Measurements from ENCODE around the gene PROCA1.
"Not testable (repeated sequence)": the region's sequence is repeated elsewhere in the genome, so short reads cannot be mapped to it uniquely, and the experiment has no call there.

PROCA1 gene

DNA sequence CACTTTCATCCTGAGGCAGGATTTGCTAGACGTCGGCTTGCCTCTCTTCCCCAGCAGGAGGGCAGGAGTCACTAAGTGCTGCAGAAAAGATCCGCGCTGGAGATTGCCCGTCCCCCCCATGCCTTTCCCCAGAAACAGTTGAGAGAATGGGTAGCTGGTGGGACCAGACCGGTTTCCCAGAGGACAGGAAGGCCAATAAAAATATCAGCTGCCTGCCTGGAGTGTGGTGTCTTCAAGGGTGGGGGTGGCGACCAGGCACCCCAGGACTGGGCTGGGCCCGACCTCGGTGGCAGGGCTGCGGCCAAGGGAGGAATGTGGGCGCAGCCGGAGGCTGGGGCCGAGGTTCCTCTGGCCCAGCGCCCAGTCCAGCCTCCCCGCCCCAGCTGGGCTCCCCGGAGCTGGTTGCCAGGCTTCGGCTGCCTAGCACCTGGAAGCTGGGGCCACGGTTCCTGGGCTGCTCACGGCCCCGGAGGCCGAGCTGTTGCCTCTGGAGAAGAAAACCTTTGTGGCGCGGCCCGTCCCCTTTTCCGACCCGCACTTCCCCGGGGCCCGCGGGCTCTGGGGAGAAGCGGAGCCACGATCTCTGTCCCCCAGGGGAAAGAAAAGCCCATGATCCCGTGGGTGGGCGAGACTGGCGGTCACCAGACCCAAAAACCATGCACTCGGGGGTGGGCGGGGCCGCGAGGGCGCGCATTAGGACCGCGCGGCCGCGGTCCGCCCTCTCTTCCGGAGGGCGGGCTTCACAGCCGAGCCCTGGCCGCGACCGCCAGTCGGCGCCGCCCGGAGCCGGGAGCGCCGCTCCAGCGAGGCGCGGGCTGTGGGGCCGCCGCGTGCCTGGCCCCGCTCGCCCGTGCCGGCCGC, 31.8 kb upstream of the PROCA1 start, which contains the start of gene TRAF4:
TRAF4 (plus strand) TSS at position 769 of the 861 bp plus-strand sequence. CDS start 102 bp downstream, outside the sequence.
- no peak for DNase-seq

DNA sequence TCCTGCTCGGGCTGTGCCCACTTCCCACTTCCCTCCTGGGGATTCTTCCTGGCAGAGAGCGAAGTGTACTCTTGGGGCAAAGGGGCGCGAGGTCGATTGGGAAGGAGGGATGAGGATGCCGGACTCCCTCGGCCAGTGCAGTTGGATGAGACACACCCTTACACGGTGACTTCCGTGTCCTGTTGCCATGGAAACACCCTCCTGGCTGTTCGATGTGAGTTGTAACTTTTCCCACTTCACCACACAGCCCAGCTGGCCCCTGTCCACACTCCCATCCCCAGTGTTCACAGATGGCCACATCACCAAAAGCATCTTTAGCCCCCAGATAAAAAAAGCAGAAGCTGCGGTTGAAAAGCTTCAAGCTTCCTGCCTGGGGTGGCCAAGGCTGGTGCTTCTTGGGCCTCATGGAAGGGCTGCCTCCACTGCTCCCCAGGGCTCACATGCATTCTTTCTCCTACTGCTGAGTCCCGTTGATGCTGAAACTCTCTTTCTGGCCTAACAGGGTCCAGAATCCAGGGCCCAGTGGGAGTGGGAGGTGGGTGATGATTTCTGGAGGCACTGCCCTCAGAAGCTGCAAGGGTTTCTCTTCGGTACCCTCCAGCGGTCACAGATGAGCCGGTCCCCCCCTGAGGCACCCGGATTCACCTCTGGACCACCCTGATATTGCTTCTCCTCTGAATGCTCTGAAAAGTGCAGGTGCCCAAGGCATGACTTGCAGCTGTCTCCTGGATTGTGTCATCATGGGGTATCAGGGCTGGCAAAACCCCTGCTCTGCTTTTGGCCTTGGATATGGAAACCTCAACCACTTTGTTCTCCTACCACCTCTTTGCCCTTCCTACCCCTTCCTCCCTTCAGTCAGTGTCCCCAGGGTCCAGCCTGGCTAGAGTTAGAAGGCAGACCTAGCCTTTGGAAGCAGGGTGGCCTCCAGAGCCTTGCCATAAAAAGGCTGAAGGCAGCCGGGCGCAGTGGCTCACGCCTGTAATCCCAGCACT, 30.0 kb upstream of the PROCA1 start:
- no peak for DNase-seq

DNA sequence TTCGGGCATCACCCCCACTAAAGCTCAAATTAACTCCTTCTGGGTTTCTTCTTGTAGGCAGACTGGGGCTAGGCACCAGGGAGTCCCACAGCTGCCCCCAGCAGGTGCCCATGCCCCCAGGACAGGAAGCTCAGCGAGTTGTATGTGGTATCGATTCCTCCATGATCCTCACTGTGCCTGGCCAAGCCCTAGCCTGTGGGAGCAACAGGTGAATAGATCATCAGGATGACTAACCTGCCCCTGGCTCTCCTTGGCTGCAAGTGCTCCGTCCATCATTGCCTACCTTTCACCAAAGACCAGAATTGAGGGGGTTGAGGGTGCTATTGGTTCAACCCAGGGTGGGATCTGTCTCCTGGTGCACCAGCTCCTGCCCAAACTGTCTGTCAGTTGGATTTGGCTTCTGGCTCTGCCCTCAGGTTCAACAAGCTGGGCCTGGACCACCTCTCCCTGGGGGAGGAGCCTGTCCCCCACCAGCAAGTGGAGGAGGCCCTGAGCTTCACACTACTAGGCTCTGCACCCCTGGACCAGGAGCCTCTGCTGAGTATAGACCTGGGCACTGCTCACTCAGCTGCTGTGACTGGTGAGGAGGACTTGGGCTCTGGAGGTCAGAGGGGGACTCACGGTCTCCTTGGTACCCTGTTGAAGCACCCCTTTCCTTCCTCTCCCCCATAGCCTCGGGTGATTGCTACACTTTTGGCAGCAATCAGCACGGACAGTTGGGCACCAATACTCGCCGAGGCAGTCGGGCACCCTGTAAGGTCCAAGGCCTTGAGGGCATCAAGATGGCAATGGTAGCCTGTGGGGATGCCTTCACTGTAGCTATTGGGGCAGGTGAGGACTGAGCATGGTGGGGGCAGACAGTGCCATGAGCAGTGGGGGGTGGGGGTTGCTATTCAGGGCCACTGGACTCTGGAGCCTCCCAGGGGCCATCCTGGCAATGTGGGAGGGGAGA, 29.0 kb upstream of the PROCA1 start:
- DNase-seq: no peak

DNA sequence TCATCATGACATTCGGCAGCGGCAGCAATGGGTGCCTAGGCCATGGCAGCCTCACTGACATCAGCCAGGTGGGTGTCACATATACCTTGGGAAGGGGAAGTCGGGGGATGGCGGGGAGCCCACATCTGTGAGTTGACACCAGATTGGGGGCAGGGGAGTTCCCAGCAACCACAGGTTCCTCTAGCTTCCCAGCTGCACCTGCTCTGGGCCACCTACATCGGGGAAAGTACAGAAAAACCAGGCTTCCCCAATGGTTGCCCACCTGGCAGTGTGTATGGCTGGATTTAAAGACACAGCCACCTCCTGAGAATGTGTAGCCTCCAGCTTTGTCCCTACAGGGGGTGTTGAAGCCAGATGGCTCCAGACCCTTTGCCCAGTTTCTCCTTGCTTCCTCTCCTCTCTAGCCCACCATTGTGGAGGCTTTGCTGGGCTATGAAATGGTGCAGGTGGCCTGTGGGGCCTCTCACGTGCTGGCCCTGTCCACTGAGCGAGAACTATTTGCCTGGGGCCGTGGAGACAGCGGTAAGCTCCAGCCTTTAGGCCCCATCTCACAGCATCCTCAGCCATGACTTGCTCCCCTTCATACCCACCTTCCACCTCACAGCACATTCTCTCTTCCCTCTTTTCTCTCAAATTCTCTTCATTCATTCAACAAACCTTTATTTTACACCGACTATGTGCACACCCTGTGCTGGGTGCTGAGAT, 27.1 kb upstream of the PROCA1 start:
- no peak for DNase-seq

DNA sequence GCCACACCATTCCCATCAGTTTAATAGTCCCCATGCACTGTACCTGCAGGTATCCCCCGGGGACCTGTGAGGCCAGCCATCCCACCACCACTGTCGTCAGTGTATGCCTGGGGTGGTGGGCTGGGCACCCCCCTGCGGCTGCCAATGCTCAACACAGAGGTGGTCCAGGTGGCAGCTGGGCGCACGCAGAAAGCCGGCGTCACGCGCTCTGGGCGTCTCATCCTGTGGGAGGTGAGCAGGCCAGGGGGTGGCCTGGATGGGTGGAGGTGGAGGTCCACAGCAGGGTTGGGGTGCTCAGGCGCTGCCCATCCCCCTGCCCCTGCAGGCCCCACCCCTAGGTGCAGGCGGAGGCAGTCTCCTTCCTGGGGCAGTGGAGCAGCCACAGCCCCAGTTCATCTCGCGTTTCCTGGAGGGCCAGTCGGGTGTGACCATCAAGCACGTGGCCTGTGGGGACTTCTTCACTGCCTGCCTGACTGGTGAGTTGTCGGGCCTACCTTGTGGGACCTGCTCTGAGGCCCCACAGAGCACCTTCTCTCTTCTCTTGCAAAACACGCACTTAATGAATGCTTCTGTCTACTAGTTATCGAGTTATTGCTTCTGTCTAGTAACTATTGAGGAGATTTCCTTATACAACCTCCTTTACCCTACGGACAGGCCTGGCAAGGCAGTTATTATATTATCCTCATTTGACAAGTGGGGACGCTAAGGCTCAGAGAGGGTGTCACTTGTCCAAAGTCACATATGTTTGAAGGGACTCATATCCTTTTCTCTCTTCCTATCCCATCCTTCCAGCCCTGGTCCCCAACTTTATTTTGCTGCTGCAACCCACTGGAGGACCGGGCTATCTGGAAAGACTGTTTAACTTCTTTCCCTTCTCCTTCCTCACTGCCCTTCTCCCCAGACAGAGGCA, 26.3 kb upstream of the PROCA1 start:
- DNase-seq: no peak

DNA sequence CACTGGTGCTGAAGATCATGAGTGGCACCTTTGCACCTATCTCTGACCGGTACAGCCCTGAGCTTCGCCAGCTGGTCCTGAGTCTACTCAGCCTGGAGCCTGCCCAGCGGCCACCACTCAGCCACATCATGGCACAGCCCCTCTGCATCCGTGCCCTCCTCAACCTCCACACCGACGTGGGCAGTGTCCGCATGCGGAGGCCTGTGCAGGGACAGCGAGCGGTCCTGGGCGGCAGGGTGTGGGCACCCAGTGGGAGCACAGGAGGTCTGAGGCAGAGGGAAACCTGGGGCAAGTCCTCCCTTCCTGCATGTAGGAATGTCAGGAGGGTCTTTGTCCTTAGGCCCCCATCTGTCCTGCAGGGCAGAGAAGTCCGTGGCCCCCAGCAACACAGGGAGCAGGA, 25.6 kb upstream of the PROCA1 start:
- DNase-seq: no peak

DNA sequence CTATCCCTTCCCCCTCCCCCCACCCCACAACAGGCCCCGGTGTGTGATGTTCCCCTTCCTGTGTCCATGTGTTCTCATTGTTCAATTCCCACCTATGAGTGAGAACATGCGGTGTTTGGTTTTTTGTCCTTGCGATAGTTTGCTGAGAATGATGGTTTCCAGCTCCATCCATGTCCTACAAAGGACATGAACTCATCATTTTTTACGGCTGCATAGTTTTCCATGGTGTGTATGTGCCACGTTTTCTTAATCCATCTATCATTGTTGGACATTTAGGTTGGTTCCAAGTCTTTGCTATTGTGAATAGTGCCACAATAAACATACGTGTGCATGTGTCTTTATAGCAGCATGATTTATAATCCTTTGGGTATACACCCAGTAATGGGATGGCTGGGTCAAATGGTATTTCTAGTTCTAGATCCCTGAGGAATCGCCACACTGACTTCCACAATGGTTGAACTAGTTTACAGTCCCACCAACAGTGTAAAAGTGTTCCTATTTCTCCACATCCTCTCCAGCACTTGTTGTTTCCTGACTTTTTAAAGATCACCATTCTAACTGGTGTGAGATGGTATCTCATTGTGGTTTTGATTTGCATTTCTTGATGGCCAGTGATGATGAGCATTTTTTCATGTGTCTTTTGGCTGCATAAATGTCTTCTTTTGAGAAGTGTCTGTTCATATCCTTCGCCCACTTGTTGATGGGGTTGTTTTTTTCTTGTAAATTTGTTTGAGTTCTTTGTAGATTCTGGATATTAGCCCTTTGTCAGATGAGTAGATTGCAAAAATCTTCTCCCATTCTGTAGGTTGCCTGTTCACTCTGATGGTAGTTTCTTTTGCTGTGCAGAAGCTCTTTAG, 24.5 kb upstream of the PROCA1 start:
- DNase-seq: not testable (repeated sequence)

DNA sequence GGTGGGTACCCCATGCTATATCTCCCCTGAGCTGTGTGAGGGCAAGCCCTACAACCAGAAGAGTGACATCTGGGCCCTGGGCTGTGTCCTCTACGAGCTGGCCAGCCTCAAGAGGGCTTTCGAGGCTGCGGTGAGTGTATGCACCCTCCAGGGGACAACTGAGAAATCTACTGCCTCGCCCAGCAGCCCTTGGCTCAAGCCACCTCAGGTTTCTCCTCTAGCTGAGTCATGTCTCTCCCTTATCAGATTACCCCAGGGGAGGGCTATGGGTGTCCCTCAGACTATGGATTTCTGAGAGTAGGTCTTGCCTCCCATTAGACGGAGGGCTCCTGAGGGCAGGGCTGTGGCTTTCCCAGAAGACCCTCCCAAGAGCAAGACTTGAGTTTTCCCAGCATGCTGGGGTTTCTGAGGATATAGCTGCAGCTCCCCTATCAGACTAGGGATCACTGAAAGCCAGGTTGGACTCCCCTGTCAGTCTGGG, 23.6 kb upstream of the PROCA1 start:
- DNase-seq: no peak

DNA sequence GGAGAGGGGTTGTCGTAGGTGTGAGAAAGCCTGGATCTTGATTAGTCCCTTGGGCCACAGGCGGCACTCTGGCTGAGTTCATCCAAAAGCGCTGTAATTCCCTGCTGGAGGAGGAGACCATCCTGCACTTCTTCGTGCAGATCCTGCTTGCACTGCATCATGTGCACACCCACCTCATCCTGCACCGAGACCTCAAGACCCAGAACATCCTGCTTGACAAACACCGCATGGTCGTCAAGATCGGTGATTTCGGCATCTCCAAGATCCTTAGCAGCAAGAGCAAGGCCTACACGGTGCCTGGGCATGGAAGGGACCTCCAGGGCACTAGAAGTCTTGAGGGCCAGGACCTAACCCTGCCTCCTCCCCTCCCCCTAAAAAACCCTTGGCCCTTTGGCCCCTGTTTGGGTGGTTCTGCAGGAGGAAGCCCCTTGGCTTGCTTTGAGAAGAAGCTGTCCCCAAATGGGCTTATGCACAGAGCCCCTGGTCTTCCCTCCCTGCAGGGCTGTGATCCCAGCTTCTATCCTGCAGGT, 23.1 kb upstream of the PROCA1 start:
- no peak for DNase-seq

DNA sequence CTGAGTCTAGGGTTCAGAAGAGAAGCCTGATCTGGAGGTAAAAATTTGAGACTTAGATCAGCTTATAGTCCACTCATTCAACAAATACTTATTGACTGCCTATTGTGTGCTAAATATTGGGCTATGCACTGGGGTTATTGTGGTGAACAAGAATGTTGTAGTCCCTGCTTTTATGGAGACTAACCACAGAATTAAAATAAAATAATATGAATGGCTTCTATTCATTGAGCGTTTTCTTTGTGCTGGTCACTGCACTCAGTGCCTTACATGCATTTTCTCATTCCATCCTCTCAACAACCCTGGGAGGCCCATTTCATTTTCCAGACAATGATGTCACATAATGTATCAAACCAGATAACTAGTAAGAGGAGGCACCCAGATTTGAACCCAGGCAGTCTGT, 21.7 kb upstream of the PROCA1 start:
- no peak for DNase-seq

DNA sequence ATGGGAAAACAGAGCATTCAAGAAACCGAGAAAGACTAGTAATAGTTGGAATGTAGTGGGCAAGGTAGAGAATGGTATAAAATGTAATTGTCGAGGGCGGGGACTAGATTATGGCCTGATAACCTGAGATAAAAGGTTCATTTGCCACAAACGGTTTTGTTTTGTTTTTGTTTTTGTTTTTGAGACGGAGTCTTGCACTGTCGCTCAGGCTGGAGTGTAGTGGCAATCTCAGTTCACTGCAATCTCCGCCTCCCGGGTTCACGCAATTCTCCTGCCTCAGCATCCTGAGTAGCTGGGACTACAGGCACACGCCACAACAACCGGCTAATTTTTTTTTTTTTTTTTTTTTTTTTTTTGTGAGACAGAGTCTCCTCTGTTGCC, 18.3 kb upstream of the PROCA1 start:
- DNase-seq: no peak

DNA sequence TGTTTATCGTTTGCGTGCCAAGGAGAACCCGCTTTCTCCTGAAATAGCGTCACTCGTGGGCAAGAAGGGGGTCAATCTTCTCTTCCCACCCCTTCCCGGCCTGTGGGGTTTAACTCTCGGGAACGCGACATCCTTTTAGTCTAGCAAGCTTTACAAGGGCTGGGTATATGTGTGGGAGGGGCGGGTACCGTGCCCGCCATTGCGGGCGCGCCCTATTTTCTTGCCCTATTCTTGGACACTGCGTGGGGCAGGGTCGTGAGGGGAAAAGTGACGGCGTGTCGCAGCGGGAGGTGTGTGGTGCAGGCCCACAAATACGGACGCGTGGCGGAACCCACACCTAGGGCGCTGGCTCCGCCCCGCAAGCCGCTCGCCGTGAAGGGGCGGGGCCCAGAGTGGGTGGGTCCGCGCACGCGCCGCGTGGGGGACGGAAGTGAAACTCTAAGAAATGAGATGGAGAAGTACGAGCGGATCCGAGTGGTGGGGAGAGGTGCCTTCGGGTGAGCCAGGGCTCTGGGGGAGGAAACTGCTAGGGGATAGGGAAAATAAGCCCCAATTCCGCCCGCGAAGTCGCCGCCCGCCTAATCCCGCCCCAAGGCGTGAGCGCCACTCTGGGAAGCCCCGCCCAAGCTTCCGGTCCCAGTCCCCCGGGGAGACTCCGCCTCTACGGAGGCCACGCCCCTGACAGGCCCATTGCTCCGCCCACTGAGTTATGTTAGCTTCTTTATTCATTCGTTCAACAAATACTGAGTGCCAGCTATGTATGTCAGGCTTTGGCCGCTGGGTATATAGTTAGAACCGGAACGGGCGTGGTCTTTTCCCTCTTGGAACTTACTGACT, 16.9 kb upstream of the PROCA1 start, which contains the start of gene NEK8:
NEK8 (plus strand) TSS at position 425 of the 837 bp plus-strand sequence; CDS start at position 451, 26 bp downstream.
- peak in 1 of 2 experiments; percentile 45 for DNase-seq

DNA sequence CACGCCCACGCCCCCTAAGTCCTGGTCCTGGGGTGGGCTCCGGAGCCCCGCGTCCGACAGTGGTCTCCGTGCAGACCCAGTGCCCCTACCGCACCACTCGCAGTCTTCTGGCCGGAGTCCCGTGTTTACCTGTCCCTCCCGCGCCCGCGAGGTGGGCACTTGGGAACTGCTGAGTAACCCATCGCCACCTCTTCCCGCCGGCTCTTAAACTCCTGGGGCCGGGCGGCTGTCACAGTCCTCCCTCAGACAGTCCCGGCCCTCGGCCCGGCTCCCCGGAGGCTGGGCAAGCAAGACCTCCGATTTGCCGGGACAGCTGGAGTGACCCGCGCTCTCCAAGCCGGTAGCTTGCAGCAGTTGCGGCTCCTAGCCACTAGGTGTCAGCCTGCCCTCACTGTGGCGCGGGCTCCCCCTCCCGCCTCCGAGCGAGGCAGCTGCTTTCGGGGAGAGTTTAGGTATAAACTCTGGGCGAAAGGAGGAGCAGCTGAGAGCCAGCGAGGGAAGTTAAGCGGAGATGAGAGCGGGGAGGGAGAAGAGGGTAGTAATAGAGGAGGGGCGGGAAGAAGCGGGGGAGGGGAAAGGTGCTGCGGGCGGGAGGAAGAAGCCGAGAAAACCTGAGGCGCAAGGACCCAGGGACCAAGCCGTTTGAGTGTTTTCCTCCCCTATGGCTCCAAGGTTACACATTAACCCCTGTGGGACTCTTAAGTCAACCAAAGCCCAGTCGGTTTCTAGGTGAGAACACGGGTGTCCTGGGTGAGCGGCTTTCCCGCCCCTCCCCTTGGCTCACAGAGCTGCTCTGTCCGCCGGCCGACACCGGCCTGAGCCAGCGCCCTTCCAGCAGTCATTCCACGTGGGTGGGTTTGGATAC, 15.2 kb upstream of the PROCA1 start:
- DNase-seq: peak; percentile 53 to 71

DNA sequence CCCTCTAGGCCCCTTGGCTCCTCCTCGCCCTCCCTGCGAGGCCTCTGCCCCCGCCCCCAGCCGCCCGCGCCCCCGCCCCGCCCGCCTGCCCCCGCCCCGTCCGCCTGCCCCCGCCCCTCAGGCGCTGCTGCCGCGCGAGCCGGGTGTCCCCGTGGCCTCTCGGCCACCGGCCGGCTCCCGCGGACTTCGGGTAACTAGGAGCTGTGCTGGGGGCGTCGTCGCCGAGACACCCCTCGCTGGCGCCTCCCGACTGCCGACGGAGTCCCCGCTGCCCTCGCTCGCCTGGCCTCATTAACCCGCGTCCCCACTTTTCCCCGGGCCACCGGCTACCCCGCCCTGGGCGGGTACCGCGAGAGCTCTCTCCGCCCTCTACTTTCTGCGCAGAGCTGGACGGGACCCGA, 14.5 kb upstream of the PROCA1 start, which contains the start of gene TLCD1:
TLCD1 (minus strand) TSS at position 8 of the 401 bp plus-strand sequence. CDS start 136 bp downstream, outside the sequence.
- no peak for DNase-seq

DNA sequence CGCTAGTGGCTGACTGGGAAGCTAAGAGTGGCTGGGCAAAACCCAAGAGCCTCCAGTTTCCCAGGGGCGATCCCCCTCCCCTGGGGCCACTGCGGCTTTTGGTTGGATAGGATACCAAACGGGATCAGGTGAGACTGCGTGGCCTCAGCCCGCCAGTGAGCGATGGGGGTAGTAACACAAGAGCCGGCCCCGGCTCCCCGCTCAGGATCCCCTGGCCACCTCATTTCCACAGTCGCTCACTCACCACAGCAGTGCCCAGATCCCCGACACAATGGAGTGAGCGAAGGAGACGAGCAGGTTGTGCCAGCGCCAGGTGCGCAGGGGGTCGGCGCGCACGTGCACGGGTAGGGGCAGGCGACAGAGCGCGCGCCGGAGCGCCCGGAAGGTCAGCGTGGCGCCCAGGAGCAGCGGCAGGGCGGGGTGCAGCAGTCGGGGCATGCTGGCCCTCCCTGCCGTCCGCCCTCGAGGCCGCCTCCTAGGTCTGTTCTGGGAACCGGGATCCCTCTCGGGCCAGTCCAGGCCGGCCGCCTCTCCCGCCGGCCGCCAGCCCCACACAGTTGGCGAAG, 14.1 kb upstream of the PROCA1 start:
- no peak for DNase-seq

DNA sequence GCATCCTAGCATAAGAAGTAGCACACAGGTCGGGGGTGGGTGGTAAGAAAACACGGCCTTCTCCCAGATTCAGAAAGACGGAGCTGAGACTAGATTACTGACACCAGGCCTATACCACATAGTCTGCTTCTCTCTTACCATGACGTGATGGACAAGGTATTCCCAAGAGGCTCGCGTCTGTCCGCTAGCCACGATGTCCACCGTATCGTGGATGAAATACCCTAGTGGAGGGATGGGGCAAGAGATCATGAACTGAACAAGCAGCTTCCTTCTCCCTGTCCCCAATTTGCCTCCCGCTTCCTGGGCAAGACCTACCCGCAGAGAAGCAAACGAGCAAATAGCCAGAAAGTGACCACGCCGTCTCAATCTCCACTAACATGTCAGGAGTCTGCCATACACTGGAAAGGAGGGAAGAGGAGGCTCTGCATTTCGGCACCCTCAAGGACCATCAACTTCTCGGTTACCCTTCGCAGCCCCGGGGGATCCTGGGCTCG, 13.5 kb upstream of the PROCA1 start:
- no peak for DNase-seq
